ENCODE measurements around the gene SIDT2. TPM values are rescaled to one million over a fixed set of nuclear protein-coding genes. Genes with fewer than 3 reads are reported as not detected.

SIDT2 gene
- total and polyA plus RNA-seq, 2 of the 4 experiments (the other 2 are of a cell fraction): 7.3 to 30.3 TPM

GRCh38 chr11:117152066-117152465 is 26.5 kb upstream of the SIDT2 start:
- H2BK120ac ChIP-seq (ENCODE audit: low read depth, low read length): no peak overlapping the region
- H4K8ac ChIP-seq (ENCODE audit: low read depth in 2 of 2, low read length in 2 of 2): no peak overlapping the region
- TF ChIP-seq RAD21 (IDR thresholded peaks at IDR 0.05; ENCODE audit: low read length): no peak
- TF ChIP-seq ELK1 (IDR thresholded peaks at IDR 0.05; ENCODE audit: borderline replicate concordance, low read depth, low read length): no peak
- no peak for TF ChIP-seq FOS (IDR thresholded peaks at IDR 0.05; ENCODE audit: low read depth, low read length)
- TF ChIP-seq POLR2A (IDR thresholded peaks at IDR 0.05; ENCODE audit: low read depth, low read length): no peak
- no peak for TF ChIP-seq RCOR1 (IDR thresholded peaks at IDR 0.05; ENCODE audit: insufficient replicate concordance, low read length)
- TF ChIP-seq USF2 (IDR thresholded peaks at IDR 0.05; ENCODE audit: low read depth, low read length): no peak
- TF ChIP-seq NFE2L2 (IDR thresholded peaks at IDR 0.05; ENCODE audit: low read depth, low read length): no peak
- TF ChIP-seq MXI1 (IDR thresholded peaks at IDR 0.05; ENCODE audit: borderline replicate concordance, low read depth, low read length): no peak
- TF ChIP-seq CTCF (conservative IDR thresholded peaks at IDR 0.05; ENCODE audit: low read depth, low read length): no peak
- no peak for TF ChIP-seq MAZ (IDR thresholded peaks at IDR 0.05; ENCODE audit: borderline replicate concordance, low read depth, low read length)
- no peak overlapping the region for H3K4ac ChIP-seq (ENCODE audit: low read depth, low read length)
- in situ Hi-C loops (cut with MboI; ENCODE audit: low sequenced_read_pairs) (no loop called here), dilution Hi-C loops (cut with HindIII; ENCODE audit: low sequenced_read_pairs, unreplicated experiment) (no loop called here), intact Hi-C loops (cut with micrococcal nuclease) (no loop called here)
- H3K56ac ChIP-seq (ENCODE audit: extremely low read depth, insufficient read depth, low read length): no peak overlapping the region
- no peaks in the 10 kb centered on the region for H3K27me3 ChIP-seq (ENCODE audit: control insufficient read depth, insufficient read depth, low read length)
- no peak overlapping the region for H3K4me3 ChIP-seq (ENCODE audit: insufficient read depth, low read depth, low read length)
- no peaks in the 10 kb centered on the region for H3K4me1 ChIP-seq (ENCODE audit: control insufficient read depth, insufficient read depth, low read length)
- H3K9ac ChIP-seq (ENCODE audit: low read depth, low read length): no peak overlapping the region
- no peak overlapping the region for H2BK20ac ChIP-seq (ENCODE audit: low read depth, low read length)
- H4K5ac ChIP-seq (ENCODE audit: low read depth, low read length): no peak overlapping the region
- H3K4me2 ChIP-seq (ENCODE audit: low read depth, low read length): no peak overlapping the region
- H3K9me1 ChIP-seq (ENCODE audit: insufficient read depth, low read length): peaks cover 9% of the 10 kb centered on the region; the same call in 1 of the 2 replicates
- ChIA-PET POLR2A (ENCODE audit: unreplicated experiment) (no interaction called here), CTCF (no interaction called here)
- no peak overlapping the region for H3K18ac ChIP-seq (ENCODE audit: low read depth, low read length)
- H2BK15ac ChIP-seq (ENCODE audit: low read depth, low read length): no peak overlapping the region
- H3K14ac ChIP-seq (replicated peaks; ENCODE audit: low read depth, low read length): no peak overlapping the region
- no CpG with 5 or more reads among the region's 2 CpGs for WGBS, 2 experiments (ENCODE audit: extremely low coverage in 2 of 2, insufficient read length in 1 of 2)
- H4K91ac ChIP-seq (ENCODE audit: insufficient read depth, low read depth, low read length): no peak overlapping the region
- H2AFZ ChIP-seq (replicated peaks; ENCODE audit: low read length, poor library complexity): no peak overlapping the region
- no peak overlapping the region for H2AK5ac ChIP-seq (ENCODE audit: low read depth, low read length)
- no peak overlapping the region for H3K23ac ChIP-seq (ENCODE audit: low read depth, low read length)
- peaks cover 30% of the 10 kb centered on the region for H3K36me3 ChIP-seq (ENCODE audit: control insufficient read depth, insufficient read depth, low read length)
- no peaks in the 10 kb centered on the region for H3K9me3 ChIP-seq (ENCODE audit: control insufficient read depth, insufficient read depth, low read length)
- no peak overlapping the region for H2BK5ac ChIP-seq (ENCODE audit: low read depth, low read length, poor library complexity, severe bottlenecking)
- BruUV-seq (replicated peaks): no TSS peak
- H4K20me1 ChIP-seq (ENCODE audit: insufficient read depth, low read length): peaks cover 92% of the 10 kb centered on the region
- peaks cover 2 to 33% of the 10 kb centered on the region in 2 experiments for H3K79me1 ChIP-seq (ENCODE audit: low read depth in 1 of 2, low read length in 2 of 2)
- no peak overlapping the region for H2AK9ac ChIP-seq (replicated peaks; ENCODE audit: low read depth, low read length, poor library complexity)
- no peak overlapping the region for H3K27ac ChIP-seq (ENCODE audit: insufficient read depth, low read length)
- DNase-seq: no peak
- ATAC-seq (ENCODE audit: low read depth): peak; percentile 27; the same call in 1 of the 2 replicates
